SK-N-SH (cell line): ENCODE measurements around the gene PITPNB. TPM values are rescaled to one million over a fixed set of nuclear protein-coding genes. Genes with fewer than 3 reads are reported as not detected.
A peak's percentile ranks its signal among the peaks of the same experiment; 100 is the strongest.

ENCODE experiments used
- CTCF ChIA-PET: fragments of 300-600, 350-600 bp; formaldehyde crosslinking; extraction: SDS; loops from one replicate; lab custom pipeline; 2021; lab: Yijun Ruan, JAX
- POLR2A ChIA-PET: fragments of 350-600 bp; sonication (Branson Sonifier 250); formaldehyde crosslinking; extraction: SDS; loops from one replicate; lab custom pipeline; 2020; ENCODE audit warnings: antibody characterized with exemption, inconsistent platforms; lab: Yijun Ruan, JAX
- DNase-seq: peaks from one replicate; pipeline ENCODE4 v3.0.0; 2012
- H2AFZ ChIP-seq: fragments of 200-600 bp; sonication (generic); 2 replicates; pipeline ENCODE4 v1.8.1; 2016; ENCODE audit warnings: antibody characterized with exemption, mild to moderate bottlenecking, low read depth
- H3F3A ChIP-seq: fragments of 200-600 bp; sonication (generic); replicated peaks from 2 replicates; pipeline ENCODE3; 2016; ENCODE audit warnings: antibody characterized with exemption, mild to moderate bottlenecking; ENCODE audit not compliant: insufficient read depth
- H3K27ac ChIP-seq, 2 experiments: fragments of 200-500 bp in 1 of 2; fragments of 200-600 bp in 1 of 2; sonication (Bioruptor generic) in 1 of 2; sonication (generic), shearing (Covaris generic) in 1 of 2; 2 replicates each; pipeline versions ENCODE4 v1.5.1 to v1.6.1; 2014 to 2016; ENCODE audit warnings: low read depth in 2 of 2, inconsistent platforms in 1 of 2, low read length in 1 of 2, mild to moderate bottlenecking in 1 of 2, mixed read lengths in 1 of 2
- H3K27me3 ChIP-seq: fragments of 200-600 bp; sonication (generic), shearing (Covaris generic); 2 replicates; pipeline ENCODE4 v1.6.1; 2016; ENCODE audit warnings: mixed run types; ENCODE audit not compliant: insufficient read depth
- H3K36me3 ChIP-seq, 2 experiments: fragments of 200-500 bp in 1 of 2; fragments of 200-600 bp in 1 of 2; sonication (Bioruptor generic) in 1 of 2; sonication (generic) in 1 of 2; replicated peaks in 1 of 2; 2 replicates each; pipeline versions ENCODE3 to v1.5.1; 2014 to 2016; ENCODE audit warnings: low read length in 1 of 2, mild to moderate bottlenecking in 1 of 2; ENCODE audit not compliant: insufficient read depth in 2 of 2, control insufficient read depth in 1 of 2
- H3K4me1 ChIP-seq, 2 experiments: fragments of 200-500 bp in 1 of 2; fragments of 200-600 bp in 1 of 2; sonication (Bioruptor generic) in 1 of 2; sonication (generic), shearing (Covaris generic) in 1 of 2; 2 replicates each; pipeline versions ENCODE4 v1.5.1 to v1.6.1; 2014 to 2016; ENCODE audit warnings: low read depth in 1 of 2, low read length in 1 of 2, mixed run types in 1 of 2; ENCODE audit not compliant: insufficient read depth in 2 of 2, control insufficient read depth in 1 of 2
- H3K4me2 ChIP-seq: fragments of 200-600 bp; sonication (generic), shearing (Covaris generic); 2 replicates; pipeline ENCODE4 v1.6.1; 2017; ENCODE audit warnings: mixed run types
- H3K4me3 ChIP-seq, 2 experiments: fragments of 200-500 bp in 1 of 2; fragments of 200-600 bp in 1 of 2; sonication (Bioruptor generic) in 1 of 2; sonication (generic), shearing (Covaris generic) in 1 of 2; 2 replicates each; pipeline versions ENCODE4 v1.5.1 to v1.8.1; 2014 to 2016; ENCODE audit warnings: low read depth in 2 of 2, inconsistent platforms in 1 of 2, low read length in 1 of 2, mild to moderate bottlenecking in 1 of 2, mixed read lengths in 1 of 2, moderate library complexity in 1 of 2
- H3K79me2 ChIP-seq: fragments of 200-600 bp; sonication (generic); 2 replicates; pipeline ENCODE4 v1.8.1; 2017; ENCODE audit warnings: mild to moderate bottlenecking; ENCODE audit not compliant: insufficient read depth
- H3K9ac ChIP-seq: fragments of 200-600 bp; sonication (generic); 2 replicates; pipeline ENCODE4 v1.6.1; 2017; ENCODE audit warnings: mixed run types
- H3K9me2 ChIP-seq: fragments of 200-600 bp; sonication (generic); 2 replicates; pipeline ENCODE4 v1.6.1; 2017; ENCODE audit warnings: mixed run types
- H3K9me3 ChIP-seq: fragments of 200-600 bp; sonication (generic); 2 replicates; pipeline ENCODE4 v1.6.1; 2017; ENCODE audit warnings: mixed run types, mild to moderate bottlenecking, moderate library complexity
- H4K20me1 ChIP-seq: fragments of 200-600 bp; sonication (generic); 2 replicates; pipeline ENCODE4 v1.6.1; 2017; ENCODE audit warnings: mild to moderate bottlenecking, mixed run types; ENCODE audit not compliant: insufficient read depth
- CHD2 ChIP-seq: fragments of 150-350 bp; IDR thresholded peaks from 2 replicates; pipeline ENCODE4 v1.6.1; 2018; ENCODE audit warnings: low read length; ENCODE audit not compliant: partially characterized antibody
- CTCF ChIP-seq: fragments of 200-600 bp; sonication (generic); IDR thresholded peaks from 2 replicates; pipeline ENCODE4 v1.6.1; 2017; ENCODE audit warnings: antibody characterized with exemption, mild to moderate bottlenecking, moderate library complexity
- EP300 ChIP-seq, 2 experiments: IDR thresholded peaks; 2 replicates each; pipeline versions ENCODE4 v1.4.0 to v1.6.1; 2012; ENCODE audit warnings: borderline replicate concordance in 1 of 2, low read depth in 1 of 2, low read length in 1 of 2
- EZH2phosphoT487 ChIP-seq: fragments of 200-600 bp; sonication (generic); IDR thresholded peaks from 2 replicates; pipeline ENCODE4 v1.6.1; 2017; ENCODE audit warnings: low read depth, mixed run types, mild to moderate bottlenecking, antibody characterized with exemption, moderate library complexity, borderline replicate concordance
- FOSL2 ChIP-seq: IDR thresholded peaks from 2 replicates; pipeline ENCODE4 v1.4.0; 2012; ENCODE audit warnings: low read depth, mild to moderate bottlenecking, moderate library complexity, borderline replicate concordance
- FOXJ3 ChIP-seq: sonication (generic); formaldehyde crosslinking; IDR thresholded peaks from 2 replicates; pipeline ENCODE4 v1.5.1; 2020; ENCODE audit warnings: mild to moderate bottlenecking, missing genetic modification reagents
- FOXM1 ChIP-seq: IDR thresholded peaks from 2 replicates; pipeline ENCODE4 v1.4.0; 2012; ENCODE audit warnings: low read depth, mild to moderate bottlenecking
- IRF3 ChIP-seq: fragments of 150-350 bp; IDR thresholded peaks from 2 replicates; pipeline ENCODE4 v1.6.1; 2016; ENCODE audit warnings: mild to moderate bottlenecking, low read depth, low read length
- JUND ChIP-seq: IDR thresholded peaks from 2 replicates; pipeline ENCODE4 v1.4.0; 2012
- NFIC ChIP-seq: IDR thresholded peaks from 2 replicates; pipeline ENCODE4 v1.4.0; 2012; ENCODE audit warnings: borderline replicate concordance
- POLR2AphosphoS5 ChIP-seq: IDR thresholded peaks from 2 replicates; pipeline ENCODE4 v1.6.1; 2012; ENCODE audit warnings: low read depth, low read length
- RXRA ChIP-seq: IDR thresholded peaks from 2 replicates; pipeline ENCODE4 v1.4.0; 2012; ENCODE audit warnings: low read depth, mild to moderate bottlenecking, borderline replicate concordance
- SMC3 ChIP-seq: IDR thresholded peaks from 2 replicates; pipeline ENCODE4 v1.6.1; 2012; ENCODE audit warnings: low read depth, low read length, improper control_type of control experiment
- TCF12 ChIP-seq: IDR thresholded peaks from 2 replicates; pipeline ENCODE4 v1.4.0; 2012
- USF1 ChIP-seq: IDR thresholded peaks from 2 replicates; pipeline ENCODE4 v1.4.0; 2012; ENCODE audit warnings: low read depth, borderline replicate concordance
- YY1 ChIP-seq: IDR thresholded peaks from 2 replicates; pipeline ENCODE4 v1.4.0; 2012; ENCODE audit warnings: low read depth, mild to moderate bottlenecking
- ZBTB33 ChIP-seq: IDR thresholded peaks from 2 replicates; pipeline ENCODE4 v1.4.0; 2012; ENCODE audit warnings: low read depth, borderline replicate concordance
- WGBS: methylation state at CpG from one replicate; pipeline ENCODE4 v1.1.6; 2017; ENCODE audit warnings: low lambda C conversion rate; 5-methylcytosine and 5-hydroxymethylcytosine counted together
- polyA plus RNA-seq, 3 experiments: library from polyadenylated mRNA; depleted of rRNA; stranded (reverse); fragments of >200 nt; gene quantifications; 2 replicates each; pipeline ENCODE4 v1.2.3, GENCODE V29; 2012
- TF ChIP-seq, protein P1 (sequence below): IDR thresholded peaks from 2 replicates; pipeline ENCODE4 v1.6.1; 2012; ENCODE audit warnings: mild to moderate bottlenecking, low read depth, low read length, moderate library complexity
- TF ChIP-seq, protein P2 (sequence below): IDR thresholded peaks from 2 replicates; pipeline ENCODE4 v1.4.0; 2012; ENCODE audit warnings: low read depth

Gene PITPNB
- polyA plus RNA-seq, 1 of the 3 experiments (the other 2 are of a cell fraction): 32.3 TPM

- Histone ChIP-seq H3K79me2 (peaks cover 28% of the 10 kb centered on the region; the same call in 1 of the 2 replicates), H3K9me3 (no peaks in the 10 kb centered on the region), H3K9ac (no peak overlapping the region), H3K4me1 (peaks cover 8 to 35% of the 10 kb centered on the region in 2 experiments; a peak in 3 of 4 replicates), H3K9me2 (no peaks in the 10 kb centered on the region), H4K20me1 (no peaks in the 10 kb centered on the region), H3F3A (no peaks in the 10 kb centered on the region), H3K27me3 (no peaks in the 10 kb centered on the region), H3K4me3 (no peak overlapping the region), H3K36me3 (peaks cover 46 to 85% of the 10 kb centered on the region in 2 experiments), H3K4me2 (peak overlapping the region; percentile 74), H3K27ac (peak overlapping the region; percentile 42 to 60; a peak in 3 of 4 replicates), H2AFZ (no peak overlapping the region; the same call in 1 of the 2 replicates)
- ChIA-PET CTCF (interaction anchor here (1.0 to 1.9 kb wide), 3 partner anchors 14 to 25 kb away, joined by 3 to 6 read pairs (median 3); no protein-coding TSS in a partner anchor), POLR2A (no interaction called here)
- 51% methylated on average over 2 of the region's 2 CpGs for WGBS
- TF ChIP-seq TCF12 (no peak), ZBTB33 (no peak), IRF3 (no peak), FOXM1 (no peak), CTCF (no peak), FOXJ3 (no peak), YY1 (no peak), EP300 (IDR thresholded peaks at IDR 0.05; ENCODE audit: borderline replicate concordance in 1 of 2, low read depth in 1 of 2, low read length in 1 of 2) (no peak), JUND (no peak), NFIC (no peak), RXRA (no peak), CHD2 (no peak), EZH2phosphoT487 (no peak), POLR2AphosphoS5 (no peak), SMC3 (no peak), FOSL2 (no peak), USF1 (no peak)
- TF ChIP-seq, protein P1, sequence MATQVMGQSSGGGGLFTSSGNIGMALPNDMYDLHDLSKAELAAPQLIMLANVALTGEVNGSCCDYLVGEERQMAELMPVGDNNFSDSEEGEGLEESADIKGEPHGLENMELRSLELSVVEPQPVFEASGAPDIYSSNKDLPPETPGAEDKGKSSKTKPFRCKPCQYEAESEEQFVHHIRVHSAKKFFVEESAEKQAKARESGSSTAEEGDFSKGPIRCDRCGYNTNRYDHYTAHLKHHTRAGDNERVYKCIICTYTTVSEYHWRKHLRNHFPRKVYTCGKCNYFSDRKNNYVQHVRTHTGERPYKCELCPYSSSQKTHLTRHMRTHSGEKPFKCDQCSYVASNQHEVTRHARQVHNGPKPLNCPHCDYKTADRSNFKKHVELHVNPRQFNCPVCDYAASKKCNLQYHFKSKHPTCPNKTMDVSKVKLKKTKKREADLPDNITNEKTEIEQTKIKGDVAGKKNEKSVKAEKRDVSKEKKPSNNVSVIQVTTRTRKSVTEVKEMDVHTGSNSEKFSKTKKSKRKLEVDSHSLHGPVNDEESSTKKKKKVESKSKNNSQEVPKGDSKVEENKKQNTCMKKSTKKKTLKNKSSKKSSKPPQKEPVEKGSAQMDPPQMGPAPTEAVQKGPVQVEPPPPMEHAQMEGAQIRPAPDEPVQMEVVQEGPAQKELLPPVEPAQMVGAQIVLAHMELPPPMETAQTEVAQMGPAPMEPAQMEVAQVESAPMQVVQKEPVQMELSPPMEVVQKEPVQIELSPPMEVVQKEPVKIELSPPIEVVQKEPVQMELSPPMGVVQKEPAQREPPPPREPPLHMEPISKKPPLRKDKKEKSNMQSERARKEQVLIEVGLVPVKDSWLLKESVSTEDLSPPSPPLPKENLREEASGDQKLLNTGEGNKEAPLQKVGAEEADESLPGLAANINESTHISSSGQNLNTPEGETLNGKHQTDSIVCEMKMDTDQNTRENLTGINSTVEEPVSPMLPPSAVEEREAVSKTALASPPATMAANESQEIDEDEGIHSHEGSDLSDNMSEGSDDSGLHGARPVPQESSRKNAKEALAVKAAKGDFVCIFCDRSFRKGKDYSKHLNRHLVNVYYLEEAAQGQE: no peak
- TF ChIP-seq, protein P2, sequence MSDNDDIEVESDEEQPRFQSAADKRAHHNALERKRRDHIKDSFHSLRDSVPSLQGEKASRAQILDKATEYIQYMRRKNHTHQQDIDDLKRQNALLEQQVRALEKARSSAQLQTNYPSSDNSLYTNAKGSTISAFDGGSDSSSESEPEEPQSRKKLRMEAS: no peak
- no peak for DNase-seq
Measured at GRCh38 chr22:27859336-27859735, 59.7 kb downstream of the PITPNB start.
